Left ventricle myocardium inferior (tissue), 1 donor: ENCODE measurements around the gene ZNRF3. TPM values are rescaled to one million over a fixed set of nuclear protein-coding genes. Genes with fewer than 3 reads are reported as not detected.

Source experiments
- DNase-seq: peaks from one replicate; pipeline ENCODE4 v3.0.0-alpha.2; 2020
- H3K27ac ChIP-seq: fragments of 200-600 bp; replicated peaks from 2 replicates; pipeline ENCODE4 v1.8.0; 2021
- H3K27me3 ChIP-seq: fragments of 200-600 bp; 2 replicates; pipeline ENCODE4 v1.8.0; 2021; ENCODE audit warnings: low read depth
- H3K36me3 ChIP-seq: fragments of 200-600 bp; 2 replicates; pipeline ENCODE4 v1.8.0; 2021
- H3K4me1 ChIP-seq: fragments of 200-600 bp; 2 replicates; pipeline ENCODE4 v1.8.0; 2021
- H3K4me3 ChIP-seq: fragments of 200-600 bp; 2 replicates; pipeline ENCODE4 v1.8.0; 2021; ENCODE audit warnings: mild to moderate bottlenecking, moderate library complexity
- H3K9me3 ChIP-seq: fragments of 200-600 bp; replicated peaks from 2 replicates; pipeline ENCODE4 v1.8.0; 2021
- intact Hi-C: fragments of 100-400 bp; cut with micrococcal nuclease; formaldehyde crosslinking; loops from one replicate; pipeline ENCODE4 v1.11.0; 2022
- total RNA-seq: library from RNA; stranded (reverse); fragmentation: NEBNext Ultra II Directional; extraction: Animal tissue kit (Norgen Biotek cat#: 25700); gene quantifications from one replicate; pipeline ENCODE4 v1.2.1, GENCODE V29; 2021
- TF ChIP-seq, protein P1 (sequence below): fragments of 200-600 bp; IDR thresholded peaks from 2 replicates; pipeline ENCODE4 v1.8.0; 2021; ENCODE audit warnings: antibody characterized with exemption, mild to moderate bottlenecking, borderline replicate concordance
- donor health status: DM: no; HTN: yes; CAD: no; lungs with severe emphysema.

ZNRF3 gene
- total RNA-seq, 1 donor from 2014 or later = 6.3 TPM

DNA sequence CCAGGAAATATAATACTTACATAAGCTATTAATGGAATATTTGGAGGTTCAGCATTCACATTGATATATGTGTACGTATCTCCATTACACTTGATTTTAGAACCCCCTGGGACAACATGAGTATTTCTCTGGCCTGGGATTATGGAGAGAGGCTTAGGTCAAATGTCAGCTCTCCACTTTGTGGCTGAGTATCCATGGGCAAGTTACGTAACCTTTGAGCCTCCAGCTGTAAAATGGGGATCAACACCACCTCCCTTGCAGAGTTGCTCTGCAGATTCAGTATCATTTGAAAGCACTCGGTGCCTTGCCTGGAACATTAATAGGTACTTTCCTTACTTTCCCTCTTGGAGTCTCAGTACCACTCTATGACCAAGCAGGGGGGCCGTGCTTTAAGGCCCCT is 145.1 kb downstream of the ZNRF3 start:
- no peak overlapping the region for H3K27ac ChIP-seq
- no peak overlapping the region for H3K4me3 ChIP-seq
- TF ChIP-seq, protein P1, sequence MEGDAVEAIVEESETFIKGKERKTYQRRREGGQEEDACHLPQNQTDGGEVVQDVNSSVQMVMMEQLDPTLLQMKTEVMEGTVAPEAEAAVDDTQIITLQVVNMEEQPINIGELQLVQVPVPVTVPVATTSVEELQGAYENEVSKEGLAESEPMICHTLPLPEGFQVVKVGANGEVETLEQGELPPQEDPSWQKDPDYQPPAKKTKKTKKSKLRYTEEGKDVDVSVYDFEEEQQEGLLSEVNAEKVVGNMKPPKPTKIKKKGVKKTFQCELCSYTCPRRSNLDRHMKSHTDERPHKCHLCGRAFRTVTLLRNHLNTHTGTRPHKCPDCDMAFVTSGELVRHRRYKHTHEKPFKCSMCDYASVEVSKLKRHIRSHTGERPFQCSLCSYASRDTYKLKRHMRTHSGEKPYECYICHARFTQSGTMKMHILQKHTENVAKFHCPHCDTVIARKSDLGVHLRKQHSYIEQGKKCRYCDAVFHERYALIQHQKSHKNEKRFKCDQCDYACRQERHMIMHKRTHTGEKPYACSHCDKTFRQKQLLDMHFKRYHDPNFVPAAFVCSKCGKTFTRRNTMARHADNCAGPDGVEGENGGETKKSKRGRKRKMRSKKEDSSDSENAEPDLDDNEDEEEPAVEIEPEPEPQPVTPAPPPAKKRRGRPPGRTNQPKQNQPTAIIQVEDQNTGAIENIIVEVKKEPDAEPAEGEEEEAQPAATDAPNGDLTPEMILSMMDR = no peak
- intact Hi-C loops = no loop called here
- H3K9me3 ChIP-seq = no peaks in the 10 kb centered on the region
- no peaks in the 10 kb centered on the region for H3K36me3 ChIP-seq
- H3K27me3 ChIP-seq = no peaks in the 10 kb centered on the region
- peaks cover 36% of the 10 kb centered on the region for H3K4me1 ChIP-seq
- no peak for DNase-seq

GRCh38 chr22:29029202-29030000 is 146.0 kb downstream of the ZNRF3 start:
- no peak overlapping the region for H3K27ac ChIP-seq
- TF ChIP-seq, protein P1 = no peak
- H3K4me3 ChIP-seq = no peak overlapping the region
- H3K27me3 ChIP-seq = no peaks in the 10 kb centered on the region
- no peaks in the 10 kb centered on the region for H3K36me3 ChIP-seq
- intact Hi-C loops = no loop called here
- DNase-seq = no peak
- peaks cover 30% of the 10 kb centered on the region for H3K4me1 ChIP-seq
- H3K9me3 ChIP-seq = no peaks in the 10 kb centered on the region

GRCh38 chr22:29030016-29030617 is 146.7 kb downstream of the ZNRF3 start:
- H3K27me3 ChIP-seq = no peaks in the 10 kb centered on the region
- TF ChIP-seq, protein P1 = no peak
- H3K4me1 ChIP-seq = peaks cover 30% of the 10 kb centered on the region
- H3K9me3 ChIP-seq = no peaks in the 10 kb centered on the region
- H3K27ac ChIP-seq = peak overlapping the region; percentile 72
- intact Hi-C loops = no loop called here
- H3K4me3 ChIP-seq = peak overlapping the region; percentile 65
- no peak for DNase-seq
- no peaks in the 10 kb centered on the region for H3K36me3 ChIP-seq

DNA sequence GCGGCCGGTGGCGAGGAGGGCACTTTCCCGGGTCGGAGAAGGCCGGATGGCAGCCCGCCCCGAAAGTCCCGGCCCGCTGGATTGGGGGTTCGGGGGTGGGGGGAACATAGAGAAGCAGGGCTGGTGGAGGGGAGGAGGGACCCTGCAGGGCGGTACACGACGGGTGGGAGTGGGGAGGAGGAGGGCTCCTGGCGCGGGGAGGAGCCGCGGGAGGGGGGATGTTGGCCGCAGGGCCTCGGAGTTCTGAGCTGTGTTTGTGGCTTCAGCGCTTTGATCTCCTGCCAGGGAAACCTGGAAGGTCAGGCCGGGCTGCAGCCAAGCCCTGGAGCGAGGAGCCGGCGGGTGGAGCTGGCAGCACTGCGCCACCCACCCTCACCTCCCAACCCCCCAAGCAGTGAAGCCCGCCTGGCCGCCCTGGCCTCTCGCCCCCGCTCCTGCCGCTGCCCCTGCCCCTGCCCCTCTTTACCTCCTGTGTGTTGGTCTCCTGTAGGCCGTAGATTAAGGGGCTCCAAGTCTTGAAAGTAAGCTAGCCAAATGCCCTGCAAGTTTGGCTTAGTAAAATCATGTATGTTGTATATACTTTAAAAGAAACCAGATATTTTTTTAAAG is 147.3 kb downstream of the ZNRF3 start:
- intact Hi-C loops = no loop called here
- no peaks in the 10 kb centered on the region for H3K36me3 ChIP-seq
- H3K4me1 ChIP-seq = peaks cover 30% of the 10 kb centered on the region
- no peaks in the 10 kb centered on the region for H3K9me3 ChIP-seq
- peak overlapping the region; percentile 72 for H3K27ac ChIP-seq
- DNase-seq = peak; percentile 73
- TF ChIP-seq, protein P1 = no peak
- H3K27me3 ChIP-seq = no peaks in the 10 kb centered on the region
- peak overlapping the region; percentile 65 for H3K4me3 ChIP-seq

DNA sequence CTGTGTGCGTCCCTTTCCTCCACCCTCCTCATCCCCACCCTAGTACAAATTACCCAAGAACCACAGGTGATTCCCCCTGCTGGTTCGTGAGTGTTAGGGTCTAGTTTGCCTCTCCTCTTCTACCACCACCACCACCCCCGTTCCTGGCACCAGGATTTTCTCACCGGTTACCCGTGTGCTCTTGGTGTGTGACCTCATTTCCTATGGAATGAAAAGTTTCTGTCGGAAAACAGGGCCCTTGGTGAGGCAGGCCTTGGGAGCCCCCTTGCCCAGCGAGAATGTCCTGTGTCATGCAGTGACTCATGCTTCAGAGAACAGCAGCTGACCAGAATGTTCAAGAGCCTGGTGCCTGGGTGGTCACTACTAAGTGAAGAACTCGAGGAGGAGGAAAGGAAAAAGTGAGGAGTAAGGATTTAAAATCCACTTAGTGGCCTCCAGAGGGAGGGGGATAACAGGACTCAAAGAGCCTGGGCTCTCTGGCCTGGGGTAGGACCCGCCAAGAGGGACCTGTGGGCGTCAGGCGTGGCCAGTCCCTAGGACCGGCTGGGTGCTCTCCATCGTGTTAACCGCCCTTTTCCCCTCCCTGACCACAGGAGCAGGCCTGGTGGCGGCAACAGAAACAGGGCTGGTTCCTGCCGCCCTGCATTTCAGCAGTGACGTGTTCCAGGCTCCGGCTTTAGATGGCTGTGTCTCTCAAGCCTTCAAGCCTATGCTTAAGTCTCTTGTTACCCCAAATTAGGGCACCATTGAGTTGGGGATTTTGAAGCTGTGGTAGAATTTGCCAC is 148.0 kb downstream of the ZNRF3 start:
- intact Hi-C loops = no loop called here
- no peaks in the 10 kb centered on the region for H3K36me3 ChIP-seq
- H3K9me3 ChIP-seq = no peaks in the 10 kb centered on the region
- H3K4me1 ChIP-seq = peaks cover 30% of the 10 kb centered on the region
- DNase-seq = no peak
- H3K27me3 ChIP-seq = no peaks in the 10 kb centered on the region
- peak overlapping the region; percentile 65 for H3K4me3 ChIP-seq
- TF ChIP-seq, protein P1 = no peak
- H3K27ac ChIP-seq = peak overlapping the region; percentile 72
